PC-3 (cell line): ENCODE results near the gene ROBO2.

Source experiments
- EZH2 ChIP-seq: fragments of 300-600 bp; sonication (generic); IDR thresholded peaks from one replicate; pipeline ENCODE4 v1.6.1; 2017; ENCODE audit warnings: antibody characterized with exemption, mild to moderate bottlenecking, low read length; ENCODE audit not compliant: unreplicated experiment
- EZH2phosphoT487 ChIP-seq: fragments of 300-600 bp; sonication (generic); IDR thresholded peaks from 2 replicates; pipeline ENCODE4 v1.6.1; 2018; ENCODE audit warnings: mild to moderate bottlenecking, antibody characterized with exemption, low read length, borderline replicate concordance
- TF ChIP-seq, protein P1 (sequence below): fragments of 300-600 bp; sonication (generic); conservative IDR thresholded peaks from 2 replicates; pipeline ENCODE4 v1.5.1; 2017; ENCODE audit warnings: antibody characterized with exemption, low read depth, mild to moderate bottlenecking, low read length

GRCh38 chr3:77303955-77304699, 264.2 kb downstream of the ROBO2 start:
- TF ChIP-seq, protein P1, sequence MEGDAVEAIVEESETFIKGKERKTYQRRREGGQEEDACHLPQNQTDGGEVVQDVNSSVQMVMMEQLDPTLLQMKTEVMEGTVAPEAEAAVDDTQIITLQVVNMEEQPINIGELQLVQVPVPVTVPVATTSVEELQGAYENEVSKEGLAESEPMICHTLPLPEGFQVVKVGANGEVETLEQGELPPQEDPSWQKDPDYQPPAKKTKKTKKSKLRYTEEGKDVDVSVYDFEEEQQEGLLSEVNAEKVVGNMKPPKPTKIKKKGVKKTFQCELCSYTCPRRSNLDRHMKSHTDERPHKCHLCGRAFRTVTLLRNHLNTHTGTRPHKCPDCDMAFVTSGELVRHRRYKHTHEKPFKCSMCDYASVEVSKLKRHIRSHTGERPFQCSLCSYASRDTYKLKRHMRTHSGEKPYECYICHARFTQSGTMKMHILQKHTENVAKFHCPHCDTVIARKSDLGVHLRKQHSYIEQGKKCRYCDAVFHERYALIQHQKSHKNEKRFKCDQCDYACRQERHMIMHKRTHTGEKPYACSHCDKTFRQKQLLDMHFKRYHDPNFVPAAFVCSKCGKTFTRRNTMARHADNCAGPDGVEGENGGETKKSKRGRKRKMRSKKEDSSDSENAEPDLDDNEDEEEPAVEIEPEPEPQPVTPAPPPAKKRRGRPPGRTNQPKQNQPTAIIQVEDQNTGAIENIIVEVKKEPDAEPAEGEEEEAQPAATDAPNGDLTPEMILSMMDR = no peak
- TF ChIP-seq EZH2phosphoT487 = no peak
- no peak for TF ChIP-seq EZH2
